IPS DF 19.7 (cell line): Measurements from ENCODE around the gene OLAH.
"Not testable (repeated sequence)": the region's sequence is repeated elsewhere in the genome, so short reads cannot be mapped to it uniquely, and the experiment has no call there.

ENCODE experiments used
- DNase-seq: peaks from one replicate; pipeline ENCODE4 v3.0.0-alpha.2; 2013; ENCODE audit warnings: low read depth, low spot score

The OLAH gene

DNA sequence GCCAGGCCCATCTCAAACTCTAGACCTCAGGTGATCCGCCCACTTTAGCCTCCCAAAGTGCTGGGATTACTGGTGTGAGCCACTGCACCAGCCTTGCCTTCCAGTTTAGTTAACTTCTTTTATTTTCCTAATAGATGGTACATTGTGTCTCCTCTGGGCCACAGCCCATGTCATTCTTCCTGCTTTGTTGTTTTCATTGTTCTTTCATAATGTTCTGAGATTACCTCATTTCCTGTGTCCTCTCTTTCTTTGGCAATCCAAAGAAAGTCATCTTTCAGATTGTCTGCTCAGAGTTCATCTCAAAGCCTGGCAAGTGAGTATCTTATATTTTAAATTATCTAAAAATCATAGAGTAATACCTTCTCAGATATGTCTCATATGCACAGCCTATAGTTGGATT is at the start of gene OLAH:
Gene OLAH (plus strand): TSS at position 270 of the 400 bp plus-strand sequence. CDS start 3,346 bp downstream, outside the sequence.
- DNase-seq: no peak

DNA sequence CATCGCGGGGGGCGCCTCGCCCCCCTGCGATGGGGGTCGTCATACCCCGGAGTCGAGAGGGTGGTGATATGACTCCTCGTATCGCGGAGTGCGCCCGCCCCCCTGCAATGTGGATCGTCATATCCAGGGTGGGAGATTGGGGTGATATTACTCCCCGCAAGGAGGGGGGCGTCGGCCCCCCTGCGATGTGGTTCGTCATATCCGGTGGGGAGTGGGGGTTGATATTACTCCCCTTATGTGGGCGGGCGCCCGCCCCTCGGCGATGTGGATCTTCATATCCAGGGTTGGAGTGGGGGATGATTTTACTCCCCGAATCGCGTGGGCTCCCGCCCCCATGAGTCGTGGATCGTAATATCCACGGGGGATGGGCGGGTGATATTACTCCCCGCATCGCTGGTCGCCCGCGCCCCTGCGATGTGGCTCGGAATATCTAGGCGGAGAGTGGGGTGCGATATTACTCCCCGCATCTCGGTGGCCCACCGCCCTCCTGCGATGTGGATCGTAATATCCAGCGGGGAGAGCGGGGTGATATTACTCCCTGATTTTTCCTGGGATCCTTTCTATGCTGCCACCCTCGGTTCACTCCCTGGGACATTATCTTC is 47.7 kb upstream of the OLAH start:
- DNase-seq: no peak

GRCh38 chr10:15013530-15013929 is 30.2 kb upstream of the OLAH start:
- not testable (repeated sequence) for DNase-seq

GRCh38 chr10:15015451-15015850 is 28.3 kb upstream of the OLAH start:
- DNase-seq: no peak

DNA sequence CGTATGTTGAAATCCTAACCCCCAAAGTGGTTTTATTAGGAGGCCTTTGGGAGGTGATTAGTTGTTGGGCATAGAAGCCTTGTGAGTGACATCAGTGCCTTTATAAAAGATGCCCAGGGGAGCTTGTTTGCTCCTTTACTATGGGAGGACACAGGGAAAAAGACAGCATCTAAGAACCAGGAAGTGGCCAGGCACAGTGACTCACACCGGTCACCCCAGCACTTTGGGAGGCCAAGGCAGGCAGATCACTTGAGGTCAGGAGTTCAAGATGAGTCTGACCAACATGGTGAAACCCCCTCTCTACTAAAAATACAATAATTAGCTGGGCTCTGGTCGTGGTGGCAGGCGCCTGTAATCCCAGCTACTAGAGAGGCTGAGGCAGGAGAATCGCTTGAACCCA is 22.8 kb upstream of the OLAH start:
- not testable (repeated sequence) for DNase-seq

DNA sequence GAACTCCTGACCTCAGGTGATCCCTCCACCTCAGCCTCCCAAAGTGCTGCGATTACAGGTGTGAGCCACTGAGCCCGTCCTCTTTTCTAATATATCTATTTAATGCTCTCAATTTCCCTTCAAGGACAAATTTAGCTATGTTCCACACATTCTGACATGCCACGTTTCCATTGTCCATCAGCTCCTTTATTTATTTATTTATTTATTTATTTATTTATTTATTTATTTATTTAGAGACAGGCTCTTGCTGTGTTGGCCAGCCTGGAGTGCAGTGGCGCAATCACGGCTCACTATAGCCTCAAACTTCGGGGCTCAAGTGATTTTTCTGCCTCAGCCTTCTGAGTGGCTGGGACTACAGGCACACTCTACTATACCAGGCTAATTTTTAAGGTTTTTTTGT is 20.7 kb upstream of the OLAH start:
- not testable (repeated sequence) for DNase-seq

DNA sequence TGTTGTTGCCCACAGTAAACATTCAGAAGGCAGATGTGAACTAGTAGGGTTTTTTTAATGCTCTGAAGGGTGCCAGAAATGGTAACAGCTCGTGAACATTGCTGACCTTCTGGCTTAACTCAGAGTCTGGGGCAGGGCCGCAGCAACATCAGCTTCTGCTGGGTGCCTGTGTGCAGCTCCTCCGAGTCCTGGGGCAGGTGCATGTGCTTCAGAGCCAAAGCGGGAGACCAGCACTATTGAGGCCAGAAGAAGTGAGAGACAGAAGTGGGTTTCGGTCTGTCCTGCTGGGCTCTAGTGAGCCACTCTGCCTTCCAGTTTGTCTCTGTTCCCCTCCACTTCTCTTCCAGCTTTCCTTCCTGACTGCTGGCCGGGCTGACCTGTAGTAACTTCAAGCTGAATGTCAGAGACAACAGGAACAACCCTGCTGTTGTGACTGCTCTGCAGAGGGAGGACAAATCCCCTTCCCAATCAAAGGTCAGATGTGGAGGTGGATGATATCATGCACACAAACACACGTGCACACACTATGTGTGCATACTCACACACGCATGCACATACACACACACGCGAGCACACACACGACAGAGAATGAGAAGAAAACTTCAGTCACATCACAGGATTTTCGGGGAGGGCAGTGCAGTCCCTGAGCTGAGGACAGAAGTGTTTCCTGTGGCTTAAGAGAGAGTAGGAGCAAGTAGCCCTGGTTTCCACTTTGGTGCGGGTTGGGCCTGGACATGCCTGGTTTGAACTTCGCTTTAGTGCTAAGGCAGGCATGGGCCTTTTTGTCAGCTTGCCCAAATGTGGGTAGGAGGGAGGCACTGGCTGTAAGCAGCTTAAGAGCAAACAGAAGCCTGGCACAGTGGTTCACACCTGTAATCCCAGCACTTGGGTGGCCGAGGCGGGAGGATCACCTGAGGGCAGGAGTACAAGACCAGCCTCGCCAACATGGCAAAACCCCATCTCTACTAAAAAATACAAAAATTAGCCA is 19.4 kb upstream of the OLAH start:
- DNase-seq: not testable (repeated sequence)

DNA sequence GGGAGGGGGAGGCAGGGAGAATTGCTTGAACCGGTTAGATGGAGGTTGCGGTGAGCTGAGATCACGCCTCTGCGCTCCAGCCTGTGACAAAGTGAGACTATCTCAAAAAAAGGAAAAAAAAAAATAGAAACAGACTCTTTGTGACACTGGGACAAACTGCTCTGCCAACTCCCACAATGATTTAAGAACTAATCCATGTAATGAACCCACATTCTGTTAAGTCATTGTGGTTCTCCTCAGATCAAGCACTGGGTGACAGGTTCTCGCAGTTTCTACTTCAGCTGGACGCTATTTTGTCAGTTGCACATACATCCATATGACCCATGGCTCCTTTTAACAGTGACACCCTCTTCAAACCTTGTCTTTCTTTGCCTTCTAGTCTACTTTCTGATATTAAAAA is 18.7 kb upstream of the OLAH start:
- not testable (repeated sequence) for DNase-seq

DNA sequence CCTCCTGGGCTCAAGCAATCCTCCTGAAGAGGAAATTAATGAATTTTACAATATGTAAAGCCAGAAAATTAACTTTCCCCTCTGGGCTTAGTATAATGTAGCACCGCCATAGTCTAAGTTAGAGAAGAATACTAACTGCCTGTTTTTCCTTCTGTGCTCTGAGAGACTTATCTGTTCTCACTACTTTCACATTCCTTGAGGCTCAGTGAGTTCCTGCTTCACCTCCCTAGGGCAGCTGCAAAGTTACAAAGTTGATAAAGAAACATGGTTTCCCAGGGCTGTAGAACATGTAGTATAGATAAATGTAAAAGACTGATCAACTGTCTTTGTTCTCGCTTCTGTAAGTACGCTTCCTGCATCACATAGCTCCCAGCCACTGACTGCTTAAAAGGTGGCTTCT is 16.0 kb upstream of the OLAH start:
- no peak for DNase-seq

DNA sequence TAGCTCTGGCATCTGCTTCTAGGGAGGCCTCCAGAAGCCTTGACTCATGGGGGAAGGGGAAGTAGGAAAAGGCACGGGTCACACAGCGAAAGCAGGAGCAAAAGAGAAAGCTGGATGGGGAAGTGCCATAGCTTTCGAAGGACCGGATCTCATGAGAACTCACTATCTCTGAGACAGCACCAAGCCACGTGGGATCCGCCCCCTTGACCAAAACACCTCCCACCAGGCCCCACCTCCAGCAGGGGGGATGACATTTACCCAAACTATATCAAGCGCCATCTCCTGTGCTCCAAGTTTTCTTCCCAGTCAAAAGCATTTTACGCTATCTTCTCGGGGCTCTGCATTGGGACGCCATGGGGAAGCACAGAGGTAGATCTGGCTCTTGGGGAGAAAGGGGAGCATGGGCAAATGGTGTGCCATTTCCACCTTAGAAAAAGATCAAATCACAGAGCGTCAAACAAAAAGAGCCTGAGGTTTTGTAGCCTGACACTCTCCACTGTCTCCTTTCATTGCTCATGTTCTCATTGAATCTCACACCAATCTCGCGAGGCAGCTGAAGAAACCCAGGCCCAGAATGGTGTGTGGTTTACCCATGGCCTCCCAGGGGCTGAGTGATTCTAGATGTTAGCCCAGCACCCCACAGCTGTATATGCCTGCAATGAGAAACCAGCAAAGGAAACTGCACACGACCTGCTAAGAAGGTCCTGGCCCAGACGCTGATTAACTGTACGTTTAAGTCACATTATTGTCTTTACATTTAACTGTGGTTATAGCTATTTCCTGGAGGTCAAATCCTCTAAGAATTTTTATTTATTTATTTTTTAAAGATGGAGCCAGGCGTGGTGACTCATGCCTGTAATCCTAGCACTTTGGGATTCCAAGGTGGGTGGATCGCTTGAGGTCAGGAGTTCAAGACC is 8.1 kb upstream of the OLAH start:
- no peak for DNase-seq

DNA sequence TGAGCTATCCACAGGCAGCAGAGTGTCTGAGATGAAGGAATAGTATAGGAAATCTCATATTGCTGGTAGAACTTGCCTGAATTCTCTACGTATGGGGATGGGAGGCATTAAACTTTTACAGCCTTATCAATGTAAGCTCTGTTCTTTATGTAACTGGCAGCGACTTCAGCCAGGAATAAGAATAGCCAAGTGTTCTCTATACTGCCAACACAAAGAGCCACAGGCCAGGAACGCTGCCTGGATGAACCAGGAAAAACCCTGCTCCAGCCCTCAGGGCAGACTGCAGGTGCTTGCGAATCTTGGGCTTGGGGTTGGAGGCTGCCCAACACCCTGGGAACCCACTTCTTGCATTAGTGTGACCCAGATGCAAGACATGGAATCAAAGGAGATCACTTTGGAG is 6.1 kb upstream of the OLAH start:
- DNase-seq: no peak

- no peak for DNase-seq
Observed at GRCh38 chr10:15038416-15038815, 5.3 kb upstream of the OLAH start.

- DNase-seq: no peak
Observed at GRCh38 chr10:15045380-15045779, 1.6 kb downstream of the OLAH start.

DNA sequence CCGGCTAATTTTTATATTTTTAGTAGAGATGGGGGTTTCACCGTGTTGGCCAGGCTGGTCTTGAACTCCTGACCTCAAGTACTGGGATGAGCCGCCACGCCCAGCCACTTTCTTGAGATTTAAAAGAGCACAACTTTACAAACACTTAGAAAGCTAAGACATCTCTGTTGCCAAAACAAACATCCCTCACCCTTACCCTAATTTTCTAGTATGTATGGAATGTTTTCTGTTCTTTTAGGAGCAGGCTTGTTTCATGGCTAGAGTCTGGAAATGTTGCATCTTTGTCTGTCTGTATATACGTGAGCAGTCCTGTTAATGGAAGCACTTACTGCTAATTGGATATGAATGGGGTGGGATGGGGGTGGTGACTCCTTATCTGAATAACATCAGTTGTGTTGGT is 2.9 kb downstream of the OLAH start:
- DNase-seq: no peak

DNA sequence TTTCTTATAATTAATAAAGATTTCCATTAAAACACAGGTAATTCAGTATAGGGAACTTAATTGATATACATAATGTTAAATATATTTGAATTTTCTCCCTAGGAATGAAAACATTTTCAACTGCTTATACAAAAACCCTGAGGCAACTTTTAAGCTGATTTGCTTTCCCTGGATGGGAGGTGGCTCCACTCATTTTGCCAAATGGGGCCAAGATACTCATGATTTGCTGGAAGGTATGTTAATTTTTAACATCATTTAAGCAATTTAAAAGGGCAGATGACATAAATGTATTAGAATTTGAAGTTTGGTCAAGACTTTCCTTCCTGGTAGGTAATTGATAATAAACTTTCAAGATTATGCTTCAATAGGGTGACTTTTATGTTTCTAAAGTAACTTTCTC is 5.8 kb downstream of the OLAH start:
- DNase-seq: no peak

GRCh38 chr10:15052121-15052520 is 8.4 kb downstream of the OLAH start:
- no peak for DNase-seq

DNA sequence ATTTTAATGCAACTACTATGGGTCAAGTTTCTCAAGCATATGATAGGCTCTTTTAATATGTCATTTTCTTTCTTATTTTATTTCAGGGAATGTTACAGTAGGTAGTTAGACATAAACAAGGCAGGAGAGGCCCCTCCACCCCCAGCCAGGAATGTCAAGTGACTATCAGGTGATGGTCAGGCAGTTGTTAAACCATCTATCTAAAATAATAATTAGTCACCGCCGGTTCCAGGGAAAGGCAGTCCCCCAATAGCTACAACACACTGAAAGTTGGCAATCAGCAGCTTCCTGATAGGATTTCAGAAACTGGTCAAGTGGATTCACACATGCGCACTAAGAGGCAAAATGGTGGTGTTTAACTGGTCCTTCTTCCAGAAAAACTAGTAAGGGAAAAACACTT is 9.3 kb downstream of the OLAH start:
- no peak for DNase-seq

DNA sequence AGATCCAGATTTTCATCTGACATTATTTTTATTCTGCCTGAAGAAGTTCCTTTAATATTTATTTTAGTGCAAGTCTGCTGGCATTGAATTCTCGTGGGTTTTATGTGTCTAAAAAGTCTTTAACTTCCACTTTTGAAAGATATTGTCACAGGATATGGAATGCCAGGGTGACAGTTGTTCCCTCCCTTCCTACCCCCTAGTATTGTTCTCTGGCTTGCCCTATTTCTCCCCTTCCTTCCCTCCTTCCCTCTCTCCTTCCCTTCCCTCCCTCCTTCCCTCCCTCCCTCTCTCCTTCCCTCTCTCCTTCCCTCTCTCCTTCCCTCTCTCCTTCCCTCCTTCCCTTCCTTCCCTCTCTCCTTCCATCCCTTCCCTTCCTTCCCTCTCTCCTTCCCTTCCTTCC is 14.9 kb downstream of the OLAH start:
- DNase-seq: no peak

- DNase-seq: no peak
Observed at GRCh38 chr10:15059914-15060313, 16.2 kb downstream of the OLAH start.

DNA sequence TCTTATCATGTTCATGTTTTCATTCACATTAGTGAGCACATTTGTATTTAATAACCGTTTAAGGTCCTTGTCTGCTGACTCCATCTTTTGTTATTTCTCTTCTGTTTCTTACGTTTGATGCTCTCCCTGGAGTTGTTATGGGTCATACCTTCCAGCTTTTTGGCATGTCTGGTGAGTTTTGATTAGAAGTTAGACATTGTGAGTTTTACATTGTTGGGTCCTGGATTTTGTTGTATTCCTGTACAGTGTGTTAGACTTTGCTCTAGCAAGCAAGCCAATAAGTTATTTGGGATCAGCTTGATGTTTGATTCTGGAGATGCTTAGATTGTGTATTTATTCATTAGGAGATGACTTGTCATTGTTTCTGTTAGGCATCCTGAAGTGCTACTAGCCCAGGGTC is 16.9 kb downstream of the OLAH start:
- DNase-seq: no peak

DNA sequence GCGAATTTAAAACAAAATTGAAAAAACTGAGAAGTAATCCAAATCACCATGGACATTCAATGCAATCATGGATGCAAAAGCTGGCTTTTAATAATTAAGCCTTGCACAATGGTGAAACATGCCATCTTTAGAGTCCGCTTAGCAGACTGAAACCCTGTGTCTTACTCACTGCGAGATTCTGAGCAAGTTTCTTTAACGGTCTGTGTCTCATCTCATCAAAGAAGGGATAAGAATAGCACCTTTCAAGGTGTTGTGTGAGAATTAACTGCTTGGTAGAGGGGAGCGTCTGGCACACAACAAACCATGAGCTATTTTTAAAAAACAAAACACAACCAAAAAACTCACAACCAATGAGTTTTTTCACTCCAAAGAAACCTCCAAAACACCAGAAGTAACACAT is 23.4 kb downstream of the OLAH start:
- DNase-seq: no peak

- DNase-seq: no peak
Observed at GRCh38 chr10:15068802-15069201, 25.1 kb downstream of the OLAH start.
